GM21576 (cell line): ENCODE results near the gene DOCK6.
"Not testable (repeated sequence)": the region's sequence is repeated elsewhere in the genome, so short reads cannot be mapped to it uniquely, and the experiment has no call there.

Source experiments
- ATAC-seq: cut with Tn5 transposase; IDR thresholded peaks from one replicate; pipeline ENCODE4 v1.9.1; 2021; ENCODE audit warnings: mild to moderate bottlenecking, moderate library complexity; ENCODE audit not compliant: unreplicated experiment

DOCK6 gene

GRCh38 chr19:11199517-11199916 is 62.8 kb downstream of the DOCK6 start:
- ATAC-seq = no peak

GRCh38 chr19:11198769-11199424 is 63.4 kb downstream of the DOCK6 start:
- no peak for ATAC-seq

- no peak for ATAC-seq
Observed at GRCh38 chr19:11198175-11198534, 64.2 kb downstream of the DOCK6 start.

GRCh38 chr19:11197291-11198174 is 64.8 kb downstream of the DOCK6 start, which contains the start of gene KANK2:
Gene KANK2 (minus strand): TSS chr19:11197545. CDS start chr19:11194511, 3,034 bp downstream.
- peak; percentile 66 for ATAC-seq

- ATAC-seq = no peak
Observed at GRCh38 chr19:11196406-11197287, 65.7 kb downstream of the DOCK6 start.

- ATAC-seq = no peak
Observed at GRCh38 chr19:11195681-11196080, 66.6 kb downstream of the DOCK6 start.

- ATAC-seq = no peak
Observed at GRCh38 chr19:11194656-11195558, 67.4 kb downstream of the DOCK6 start.

- no peak for ATAC-seq
Observed at GRCh38 chr19:11194173-11194572, 68.2 kb downstream of the DOCK6 start.

- ATAC-seq = no peak
Observed at GRCh38 chr19:11192957-11193939, 69.1 kb downstream of the DOCK6 start.

- ATAC-seq = no peak
Observed at GRCh38 chr19:11191934-11192333, 70.4 kb downstream of the DOCK6 start.

- no peak for ATAC-seq
Observed at GRCh38 chr19:11191273-11191755, 71.0 kb downstream of the DOCK6 start.

- no peak for ATAC-seq
Observed at GRCh38 chr19:11190501-11190900, 71.8 kb downstream of the DOCK6 start.

- no peak for ATAC-seq
Observed at GRCh38 chr19:11187441-11187840, 74.9 kb downstream of the DOCK6 start.

GRCh38 chr19:11182994-11183393 is 79.3 kb downstream of the DOCK6 start:
- no peak for ATAC-seq

- ATAC-seq = no peak
Observed at GRCh38 chr19:11181488-11181887, 80.8 kb downstream of the DOCK6 start.

- not testable (repeated sequence) for ATAC-seq
Observed at GRCh38 chr19:11180975-11181374, 81.3 kb downstream of the DOCK6 start.

- ATAC-seq = no peak
Observed at GRCh38 chr19:11180346-11180745, 82.0 kb downstream of the DOCK6 start.

GRCh38 chr19:11179716-11180297 is 82.5 kb downstream of the DOCK6 start:
- peak; percentile 50 for ATAC-seq

- not testable (repeated sequence) for ATAC-seq
Observed at GRCh38 chr19:11179145-11179465, 83.2 kb downstream of the DOCK6 start.
